HG02885 (cell line): ENCODE measurements around the gene PTGIR.

ENCODE experiments used
- ATAC-seq: cut with Tn5 transposase; IDR thresholded peaks from one replicate; pipeline ENCODE4 v1.9.1; 2021; ENCODE audit warnings: mild to moderate bottlenecking; ENCODE audit not compliant: unreplicated experiment, poor library complexity

PTGIR gene

DNA sequence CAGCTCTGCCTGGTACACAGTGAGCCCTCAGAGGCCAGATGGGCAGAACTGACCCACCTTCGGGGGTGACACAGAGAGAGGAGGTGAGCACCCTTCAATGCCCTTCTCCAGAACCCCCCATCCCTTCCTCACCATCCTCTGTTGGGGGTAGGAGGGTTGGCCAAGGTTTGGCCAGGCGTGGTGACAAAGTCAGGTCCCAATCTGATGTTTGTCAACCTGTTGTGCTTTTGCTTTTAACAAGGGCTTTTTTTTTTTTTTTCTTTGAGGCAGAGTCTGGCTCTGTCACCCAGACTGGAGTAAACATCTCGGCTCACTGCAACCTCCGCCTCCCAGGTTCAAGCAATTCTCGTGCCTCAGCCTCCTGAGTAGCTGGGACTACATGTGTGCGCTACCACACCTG lies 7.3 kb downstream of the PTGIR start:
- ATAC-seq = no peak

DNA sequence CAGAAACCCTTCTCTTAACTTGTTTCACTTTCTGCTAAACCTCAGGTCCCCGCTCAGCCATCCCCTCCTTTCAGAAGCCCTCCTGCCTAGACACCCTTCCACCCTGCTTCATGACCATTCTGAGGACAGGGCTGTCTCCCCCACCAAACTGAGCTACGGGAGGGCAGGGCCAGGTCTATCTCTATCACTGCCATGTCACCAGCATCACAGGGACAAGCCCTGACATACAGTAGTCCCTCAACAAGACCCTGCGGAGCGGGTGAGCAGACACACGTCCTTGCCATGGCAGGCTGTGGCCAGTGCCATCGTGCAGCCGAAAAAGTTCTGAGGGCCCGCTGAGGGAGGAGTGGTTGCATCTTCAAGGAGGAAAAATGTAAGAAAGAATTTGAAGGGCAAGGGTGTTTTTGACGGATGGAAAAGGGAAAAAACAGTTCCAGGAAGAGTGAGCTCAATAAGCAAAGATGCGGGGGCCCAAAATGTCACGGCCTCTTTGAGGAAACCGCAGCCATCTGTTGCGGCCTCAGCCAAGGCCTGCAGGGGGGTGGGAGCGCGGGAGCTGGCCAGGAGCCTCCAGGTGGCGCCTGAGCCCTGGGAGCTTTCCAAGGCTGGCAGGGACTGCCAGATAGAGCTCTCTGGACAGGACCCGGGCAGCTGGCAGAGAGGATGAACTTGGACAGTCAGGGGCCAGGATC lies 8.1 kb downstream of the PTGIR start:
- no peak for ATAC-seq

DNA sequence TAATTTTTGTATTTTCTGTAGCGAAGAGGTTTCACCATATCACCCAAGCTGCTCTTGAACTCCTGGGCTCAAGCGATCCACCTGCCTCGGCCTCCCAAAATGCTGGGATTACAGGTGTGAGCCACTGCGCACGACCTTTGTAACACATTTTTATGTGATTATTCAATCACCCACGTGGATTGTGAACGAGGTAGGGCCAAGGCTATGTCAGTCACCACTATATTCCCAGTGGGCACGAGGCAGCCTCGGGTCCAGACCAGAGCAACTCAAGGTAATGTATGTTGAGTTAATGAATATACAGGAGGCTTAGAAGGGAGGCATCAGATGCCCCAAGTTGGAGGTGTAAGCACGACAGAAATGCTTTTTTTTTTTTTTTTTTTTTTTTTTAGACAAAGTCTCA lies 8.9 kb downstream of the PTGIR start:
- no peak for ATAC-seq

DNA sequence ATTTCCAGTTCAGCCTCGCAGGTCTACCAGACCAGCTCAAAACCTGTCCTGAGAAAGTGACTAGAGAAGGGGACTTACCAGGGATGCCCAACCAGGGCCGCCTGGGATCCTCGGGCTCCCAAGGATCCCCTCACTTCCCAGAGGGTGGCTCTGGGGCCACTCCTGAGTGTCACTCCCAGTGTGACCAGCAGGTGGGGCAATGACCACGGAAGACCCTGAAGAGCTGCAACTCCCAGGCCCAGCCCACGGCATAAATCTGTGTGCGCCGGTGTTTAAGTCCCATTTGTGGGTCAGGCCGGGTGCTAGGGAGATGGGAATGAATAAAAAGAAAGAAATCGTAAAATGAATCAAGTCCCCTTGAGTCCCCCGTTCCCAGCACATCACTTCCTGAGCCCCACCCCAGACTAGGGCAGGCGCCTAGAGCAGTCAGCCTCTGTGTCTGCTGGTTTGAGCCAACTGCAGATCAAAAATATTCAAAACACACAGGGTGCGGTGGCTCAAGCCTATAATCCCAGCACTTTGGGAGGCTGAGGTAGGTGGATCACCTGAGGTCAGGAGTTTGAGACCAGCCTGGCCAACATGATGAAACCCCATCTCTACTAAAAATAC lies 10.7 kb downstream of the PTGIR start:
- peak; percentile 48 for ATAC-seq

DNA sequence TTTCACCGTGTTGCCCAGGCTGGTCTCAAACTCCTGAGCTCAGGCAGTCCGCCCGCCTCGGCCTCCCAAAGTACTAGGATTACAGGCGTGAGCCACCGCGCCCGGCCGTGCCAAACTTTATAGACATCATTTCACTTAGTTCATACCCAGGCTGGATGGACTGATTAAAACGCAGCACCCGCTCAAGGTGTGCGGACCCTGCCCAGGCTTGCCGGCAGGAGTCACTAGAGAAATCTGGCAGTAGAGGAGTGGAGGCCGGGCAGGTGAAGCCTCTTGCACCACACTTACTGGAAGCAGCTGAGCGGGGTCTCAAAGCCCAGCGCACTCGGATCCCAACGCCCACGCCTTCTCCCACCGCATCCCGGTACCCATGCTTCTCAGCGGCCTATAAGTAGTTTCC lies 11.4 kb downstream of the PTGIR start:
- ATAC-seq = no peak

DNA sequence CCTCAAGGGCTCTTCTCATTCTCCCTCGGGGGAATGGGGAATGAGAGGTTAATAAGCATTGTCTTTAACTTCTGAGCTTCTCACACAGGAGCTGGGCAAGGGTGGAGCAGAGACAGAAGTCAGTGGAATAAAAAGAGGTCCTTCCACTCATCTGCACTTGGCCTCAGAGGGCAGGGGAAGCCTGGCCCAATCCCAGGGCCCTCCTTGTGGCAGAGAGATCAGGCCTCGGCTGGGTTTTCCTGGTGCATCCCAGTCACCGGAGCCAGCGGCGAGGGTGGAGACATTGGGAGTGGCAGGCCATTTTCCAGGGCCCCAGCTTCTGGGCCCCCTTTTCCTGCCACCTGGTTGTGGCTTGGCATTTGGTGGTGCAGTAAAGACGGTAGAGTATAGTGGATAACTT lies 13.1 kb downstream of the PTGIR start:
- no peak for ATAC-seq

DNA sequence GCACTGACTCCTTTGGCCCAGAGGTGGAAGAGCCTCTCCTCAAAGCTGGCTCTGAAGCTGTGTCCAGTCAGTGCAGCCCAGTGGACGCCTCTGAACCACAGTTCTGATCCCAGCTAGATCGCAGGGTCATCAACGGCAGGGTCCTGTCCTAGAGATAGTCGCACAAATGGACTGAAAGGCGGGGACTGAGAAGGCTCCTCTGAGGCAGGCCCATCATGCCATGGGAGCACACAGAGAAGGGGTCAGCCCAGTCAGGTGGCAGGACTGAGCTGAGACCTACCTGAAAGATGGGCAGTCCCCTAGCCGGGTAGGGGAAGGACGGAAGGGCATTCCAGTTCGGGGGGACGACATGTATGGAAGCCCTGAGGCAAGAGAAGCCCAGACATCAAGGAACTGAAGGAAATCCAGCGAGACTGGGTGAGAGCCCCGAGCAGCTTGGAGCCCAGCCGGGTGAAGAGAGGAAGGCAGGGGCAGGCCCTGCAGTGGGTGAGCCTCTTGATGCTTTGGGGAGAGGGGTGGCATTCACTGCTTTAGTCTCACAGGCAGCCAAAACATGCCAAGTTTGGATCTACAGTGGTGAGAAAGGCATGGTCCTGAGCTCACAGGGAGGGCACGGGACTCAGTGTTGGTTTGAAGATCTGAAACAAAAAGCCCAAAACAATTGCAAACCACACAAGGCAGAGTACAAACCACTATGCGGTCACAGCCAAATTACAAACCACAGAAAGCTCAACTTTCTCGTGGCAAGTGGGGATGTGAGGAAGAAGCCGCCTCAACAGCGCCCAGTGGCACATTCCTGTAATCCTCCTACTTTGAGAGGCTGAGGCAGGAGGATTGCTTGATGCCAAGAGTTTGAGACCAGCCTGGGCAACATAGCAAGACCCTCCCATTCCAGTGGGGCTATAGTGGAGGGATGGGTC lies 13.8 kb downstream of the PTGIR start:
- ATAC-seq = no peak

DNA sequence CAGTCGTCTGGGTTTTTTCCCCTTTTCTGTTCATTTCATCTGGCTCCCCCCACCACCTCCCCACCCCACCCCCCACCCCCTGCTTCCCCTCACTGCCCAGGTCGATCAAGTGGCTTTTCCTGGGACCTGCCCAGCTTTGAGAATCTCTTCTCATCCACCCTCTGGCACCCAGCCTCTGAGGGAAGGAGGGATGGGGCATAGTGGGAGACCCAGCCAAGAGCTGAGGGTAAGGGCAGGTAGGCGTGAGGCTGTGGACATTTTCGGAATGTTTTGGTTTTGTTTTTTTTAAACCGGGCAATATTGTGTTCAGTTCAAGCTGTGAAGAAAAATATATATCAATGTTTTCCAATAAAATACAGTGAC lies 14.5 kb downstream of the PTGIR start:
- ATAC-seq = no peak

DNA sequence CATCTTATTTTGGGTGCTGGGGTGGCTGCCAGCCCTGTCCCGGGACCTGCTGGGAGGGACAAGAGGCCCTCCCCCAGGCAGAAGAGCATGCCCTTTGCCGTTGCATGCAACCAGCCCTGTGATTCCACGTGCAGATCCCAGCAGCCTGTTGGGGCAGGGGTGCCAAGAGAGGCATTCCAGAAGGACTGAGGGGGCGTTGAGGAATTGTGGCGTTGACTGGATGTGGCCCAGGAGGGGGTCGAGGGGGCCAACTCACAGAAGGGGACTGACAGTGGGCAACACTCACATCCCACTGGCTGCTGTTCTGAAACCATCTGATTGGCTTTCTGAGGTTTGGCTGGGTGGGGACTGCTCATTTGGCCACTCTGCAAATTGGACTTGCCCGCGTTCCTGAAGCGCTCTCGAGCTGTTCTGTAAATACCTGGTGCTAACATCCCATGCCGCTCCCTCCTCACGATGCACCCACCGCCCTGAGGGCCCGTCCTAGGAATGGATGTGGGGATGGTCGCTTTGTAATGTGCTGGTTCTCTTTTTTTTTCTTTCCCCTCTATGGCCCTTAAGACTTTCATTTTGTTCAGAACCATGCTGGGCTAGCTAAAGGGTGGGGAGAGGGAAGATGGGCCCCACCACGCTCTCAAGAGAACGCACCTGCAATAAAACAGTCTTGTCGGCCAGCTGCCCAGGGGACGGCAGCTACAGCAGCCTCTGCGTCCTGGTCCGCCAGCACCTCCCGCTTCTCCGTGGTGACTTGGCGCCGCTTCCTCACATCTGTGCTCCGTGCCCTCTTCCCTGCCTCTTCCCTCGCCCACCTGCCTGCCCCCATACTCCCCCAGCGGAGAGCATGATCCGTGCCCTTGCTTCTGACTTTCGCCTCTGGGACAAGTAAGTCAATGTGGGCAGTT lies 15.1 kb downstream of the PTGIR start:
- no peak for ATAC-seq

DNA sequence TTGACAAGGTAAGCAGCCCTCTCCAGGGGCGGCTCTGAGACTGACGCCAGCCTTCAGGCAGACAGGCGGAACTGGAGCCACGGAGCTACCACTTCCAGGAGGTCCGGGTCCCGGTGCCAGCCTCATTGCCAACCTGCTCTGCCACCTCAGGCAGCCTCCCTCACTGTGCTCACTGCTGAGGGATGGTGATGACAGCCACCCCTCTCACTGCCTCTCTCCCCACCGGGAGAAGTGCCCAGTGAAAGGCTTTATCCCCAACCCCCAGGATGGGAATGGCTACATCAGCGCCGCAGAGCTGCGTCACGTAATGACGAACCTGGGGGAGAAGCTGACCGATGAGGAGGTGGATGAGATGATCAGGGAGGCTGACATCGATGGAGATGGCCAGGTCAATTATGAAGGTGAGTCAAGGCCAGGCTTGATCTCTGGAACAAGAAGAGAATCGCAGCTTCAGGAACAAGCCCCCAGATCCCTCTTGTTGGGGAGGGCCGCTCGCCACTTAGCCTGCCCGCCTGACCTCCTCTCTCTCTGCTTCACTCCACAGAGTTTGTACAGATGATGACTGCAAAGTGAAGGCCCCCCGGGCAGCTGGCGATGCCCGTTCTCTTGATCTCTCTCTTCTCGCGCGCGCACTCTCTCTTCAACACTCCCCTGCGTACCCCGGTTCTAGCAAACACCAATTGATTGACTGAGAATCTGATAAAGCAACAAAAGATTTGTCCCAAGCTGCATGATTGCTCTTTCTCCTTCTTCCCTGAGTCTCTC lies 16.1 kb downstream of the PTGIR start:
- ATAC-seq = no peak

DNA sequence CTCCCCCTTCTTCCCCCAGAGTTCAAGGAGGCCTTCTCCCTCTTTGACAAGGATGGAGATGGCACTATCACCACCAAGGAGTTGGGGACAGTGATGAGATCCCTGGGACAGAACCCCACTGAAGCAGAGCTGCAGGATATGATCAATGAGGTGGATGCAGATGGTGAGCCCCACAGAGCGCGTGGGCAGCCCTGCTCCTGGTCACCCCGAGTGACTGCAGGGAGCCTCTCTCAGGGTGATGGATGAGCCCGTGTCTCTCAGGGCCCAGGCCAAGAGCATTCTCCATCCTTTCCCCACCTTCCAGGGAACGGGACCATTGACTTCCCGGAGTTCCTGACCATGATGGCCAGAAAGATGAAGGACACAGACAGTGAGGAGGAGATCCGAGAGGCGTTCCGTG lies 16.7 kb downstream of the PTGIR start:
- no peak for ATAC-seq

DNA sequence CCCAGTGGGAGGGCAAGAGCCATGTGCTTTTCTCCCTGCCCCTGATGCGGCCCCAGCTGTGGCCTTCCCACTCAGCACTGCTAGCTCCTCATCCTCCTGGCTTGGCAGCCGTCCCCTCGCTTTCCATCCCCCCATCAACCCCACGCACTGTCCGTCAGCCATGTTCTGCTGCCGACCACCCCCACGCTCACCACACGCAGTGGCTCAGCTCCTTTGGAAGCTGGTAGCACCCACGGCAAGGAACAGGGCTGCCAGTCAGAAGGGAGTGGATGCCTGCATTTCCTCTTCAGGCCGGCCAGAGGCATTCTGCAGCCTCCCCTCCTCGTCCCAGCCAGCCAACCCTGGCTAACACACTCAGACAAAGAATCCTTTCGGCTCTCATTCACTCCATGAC lies 17.4 kb downstream of the PTGIR start:
- ATAC-seq = no peak

DNA sequence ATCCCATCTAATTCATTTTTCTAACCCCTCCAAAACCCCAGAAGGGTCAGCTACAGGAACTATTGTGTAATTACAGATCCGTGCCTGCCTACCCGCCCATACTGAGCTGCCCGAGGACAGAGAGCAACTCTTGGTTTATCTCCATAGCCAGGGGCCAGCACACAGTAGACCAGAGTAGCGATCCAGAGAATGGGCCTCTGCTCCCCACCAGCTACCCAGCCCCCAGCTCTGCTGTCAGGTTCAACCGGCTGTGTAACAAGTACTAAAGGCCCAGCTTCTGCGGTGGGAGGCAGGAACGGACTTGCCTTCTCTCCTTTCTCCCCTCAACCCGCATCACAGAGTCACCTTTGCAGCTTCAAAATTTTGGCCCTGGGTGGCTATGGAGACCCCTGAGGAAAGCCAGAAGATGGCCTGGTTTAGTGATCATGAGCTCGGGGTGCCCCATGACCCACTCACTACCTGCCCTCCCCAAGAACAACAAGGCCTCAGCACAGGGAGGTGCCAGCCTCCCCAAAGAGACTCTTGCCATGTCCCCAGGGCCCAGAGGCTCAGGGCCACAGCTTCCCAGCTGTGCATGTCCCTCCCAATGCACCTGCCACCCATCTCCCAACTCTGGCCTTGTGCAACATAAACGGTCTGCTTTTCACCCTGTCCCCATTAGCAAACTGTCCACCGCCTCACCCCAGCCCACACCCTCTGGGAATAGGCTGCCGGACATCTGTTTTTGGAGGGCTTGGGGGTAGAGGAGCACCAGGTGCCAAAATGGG lies 18.0 kb downstream of the PTGIR start:
- ATAC-seq = no peak

DNA sequence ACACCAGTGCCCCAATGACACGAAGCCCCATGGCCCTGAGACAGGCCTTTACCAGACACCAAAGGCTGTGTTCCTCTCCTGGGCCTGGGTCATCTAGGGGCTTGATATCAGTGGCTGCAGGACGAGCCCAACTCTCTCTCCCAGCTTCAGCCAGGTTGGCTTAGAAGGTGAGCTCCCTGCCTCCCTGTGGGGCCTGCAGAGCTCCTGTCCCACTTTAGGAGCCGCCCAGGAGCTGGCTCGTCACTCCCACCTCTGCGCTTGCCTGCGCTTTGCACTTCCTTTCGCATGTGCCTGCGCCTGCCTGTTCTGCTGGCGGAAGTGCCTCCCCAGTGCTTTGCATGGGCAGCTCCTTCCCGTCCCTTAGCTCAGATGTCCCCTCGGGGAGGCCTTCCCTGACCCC lies 18.9 kb downstream of the PTGIR start:
- no peak for ATAC-seq

DNA sequence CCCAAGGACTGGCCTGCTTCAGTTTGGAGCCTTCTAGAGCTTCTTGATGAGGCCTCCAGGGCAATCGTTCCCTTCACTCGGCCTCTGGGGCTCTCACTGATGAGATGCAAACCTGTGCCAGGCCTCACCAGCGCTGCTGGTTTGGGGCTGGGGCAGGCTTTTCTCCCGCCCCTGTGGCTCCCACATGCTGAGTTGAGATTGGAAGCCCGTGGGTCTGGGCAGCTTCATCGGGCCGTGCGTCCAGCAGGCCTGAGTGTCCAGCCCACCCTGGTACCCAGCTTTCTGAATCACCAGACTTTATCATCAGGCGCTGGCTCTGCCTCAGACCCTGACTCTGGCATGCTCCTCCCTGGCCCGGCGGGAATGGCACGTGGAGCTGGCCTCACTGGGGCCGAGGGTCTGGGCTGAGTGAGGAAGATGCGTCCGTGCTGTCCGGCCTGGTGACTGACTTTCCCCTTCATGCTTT lies 19.5 kb downstream of the PTGIR start:
- no peak for ATAC-seq

DNA sequence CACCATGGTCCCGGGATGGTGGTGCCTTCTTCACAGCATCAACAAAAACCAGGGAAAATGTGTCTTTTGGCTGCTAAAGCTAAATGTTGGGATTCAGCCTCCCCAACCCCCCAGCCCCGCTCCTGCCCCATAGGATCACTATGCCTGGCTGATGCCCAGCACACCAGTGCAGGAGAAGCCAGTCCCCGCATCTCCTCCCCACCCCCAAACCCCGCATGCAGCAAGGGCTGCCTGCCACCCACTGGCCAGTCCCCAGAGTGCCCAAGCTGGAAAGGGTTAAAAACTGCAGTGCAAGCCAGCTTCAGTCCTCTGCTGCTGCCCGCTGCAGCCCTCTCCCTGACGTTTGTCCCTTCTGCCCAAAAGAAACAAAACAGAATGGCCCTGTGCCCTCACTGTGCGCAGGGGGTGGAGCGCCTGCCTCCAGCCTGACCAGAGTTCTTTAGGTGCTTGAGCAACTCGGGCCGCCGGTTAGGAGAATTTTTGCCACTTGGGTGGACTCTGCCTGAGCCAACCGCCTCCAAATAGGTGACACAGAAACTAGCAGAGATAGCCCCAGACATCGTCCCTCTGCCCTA lies 20.0 kb downstream of the PTGIR start:
- ATAC-seq = no peak

DNA sequence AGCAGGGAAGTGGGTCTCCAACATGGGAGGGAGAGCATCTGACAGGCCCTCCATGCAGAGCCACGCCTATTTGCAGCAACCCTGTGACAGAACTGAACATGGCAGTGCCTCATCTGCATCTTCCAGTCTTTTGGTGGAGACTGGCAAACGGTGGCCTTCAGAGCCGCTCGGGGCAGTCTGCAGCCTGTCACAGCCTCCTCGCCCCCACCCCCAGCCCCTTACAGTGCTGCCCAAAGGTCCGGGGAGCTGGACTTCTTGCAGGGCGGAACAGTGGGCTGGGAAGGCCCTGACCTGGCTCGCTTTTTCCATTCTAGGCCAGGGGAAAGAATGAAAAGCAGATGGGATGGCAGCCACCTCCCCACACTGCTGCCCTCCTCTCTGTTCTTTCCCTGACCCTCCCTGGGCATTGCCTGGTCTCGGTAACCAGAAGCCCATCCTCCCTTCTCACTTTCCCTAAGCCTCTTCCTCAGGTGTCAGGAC lies 21.1 kb downstream of the PTGIR start:
- ATAC-seq = no peak

DNA sequence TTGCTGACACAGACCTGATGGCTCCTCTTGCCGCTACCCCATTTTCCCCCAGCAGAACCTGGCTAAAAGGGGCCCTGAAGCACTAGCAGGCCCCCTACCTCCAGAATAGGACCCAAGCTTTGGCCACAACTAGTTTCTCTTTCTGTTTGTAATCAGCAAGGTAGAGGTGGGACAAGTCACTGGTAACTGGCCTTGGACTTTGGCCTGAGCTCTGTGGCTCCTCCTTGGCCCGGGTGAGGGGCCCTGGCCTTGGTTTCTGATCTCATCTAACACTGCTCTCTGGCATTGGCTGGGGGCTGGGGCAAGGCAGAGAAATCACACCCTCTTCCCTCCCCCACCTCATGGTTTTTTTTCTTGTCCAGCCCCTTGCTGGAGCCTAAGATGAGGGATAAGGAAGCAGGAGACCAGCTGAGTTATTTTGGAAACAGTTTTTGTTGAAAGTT lies 21.7 kb downstream of the PTGIR start:
- no peak for ATAC-seq
